GM10248 (cell line): ENCODE results near the gene MOSPD3.
A peak's percentile ranks its signal among the peaks of the same experiment; 100 is the strongest.

Experiments
- CTCF ChIA-PET: fragments of 300-600 bp; sonication (Branson Sonifier 250); formaldehyde crosslinking; extraction: SDS; loops from one replicate; lab custom pipeline; 2021; ENCODE audit warnings: antibody characterized with exemption; lab: Yijun Ruan, JAX
- POLR2A ChIA-PET: fragments of 350-650 bp; sonication (Branson Sonifier 250); formaldehyde crosslinking; extraction: SDS; loops from one replicate; lab custom pipeline; 2020; ENCODE audit warnings: antibody characterized with exemption; lab: Yijun Ruan, JAX
- DNase-seq: peaks from one replicate; pipeline ENCODE4 v3.0.0; 2012; ENCODE audit errors: extremely low spot score
- CTCF ChIP-seq: IDR thresholded peaks from 2 replicates; pipeline ENCODE4 v1.5.1; 2012; ENCODE audit warnings: mild to moderate bottlenecking, low read depth; ENCODE audit errors: extremely low read depth, missing control alignments, control extremely low read depth

MOSPD3 gene

GRCh38 chr7:100641463-100641859 lies 29.1 kb downstream of the MOSPD3 start, which contains the start of gene TFR2:
TFR2 (minus strand) TSS chr7:100641552; CDS start chr7:100641509, 43 bp downstream.
- ChIA-PET POLR2A (no interaction called here), CTCF (interaction anchor here (1.0 to 1.3 kb wide), 2 partner anchors 51 to 53 kb away, joined by 3 to 4 read pairs; no protein-coding TSS in a partner anchor)

GRCh38 chr7:100641860-100642533 lies 29.7 kb downstream of the MOSPD3 start:
- DNase-seq = no peak
- CTCF ChIA-PET = interaction anchor here (0.8 to 1.3 kb wide), 5 partner anchors 9 to 53 kb away, joined by 3 to 5 read pairs (median 3); partner anchors contain the start of gene MOSPD3
- POLR2A ChIA-PET = no interaction called here
- no peak for TF ChIP-seq CTCF

More at GRCh38 chr7:100641463-100641859, 29.1 kb downstream of the MOSPD3 start, which contains the start of gene TFR2:
- DNase-seq = no peak
- TF ChIP-seq CTCF = no peak

- ChIA-PET CTCF (interaction anchor here (0.8 to 1.3 kb wide), 5 partner anchors 10 to 54 kb away, joined by 3 to 5 read pairs (median 3); partner anchors contain the start of gene MOSPD3), POLR2A (no interaction called here)
- peak; percentile 83 for DNase-seq
- TF ChIP-seq CTCF = no peak
Observed at GRCh38 chr7:100642534-100642907, 30.2 kb downstream of the MOSPD3 start.

- POLR2A ChIA-PET = interaction anchor here (0.7 kb wide), 1 partner anchor 142 kb away, joined by 3 read pairs; no protein-coding TSS in a partner anchor
- CTCF ChIA-PET = interaction anchor here (1.4 to 1.5 kb wide), 2 partner anchors 17 to 21 kb away, joined by 3 to 4 read pairs; no protein-coding TSS in a partner anchor
- no peak for DNase-seq
- TF ChIP-seq CTCF = no peak
Observed at GRCh38 chr7:100649826-100650565, 37.7 kb downstream of the MOSPD3 start.

- ChIA-PET CTCF (interaction anchor here (0.9 kb wide), 1 partner anchor 11 kb away, joined by 3 read pairs; no protein-coding TSS in a partner anchor), POLR2A (no interaction called here)
- DNase-seq = peak; percentile 20
- TF ChIP-seq CTCF = no peak
Observed at GRCh38 chr7:100654908-100655831, 42.8 kb downstream of the MOSPD3 start.
